ENCODE results near the gene MAP4. TPM values are rescaled to one million over a fixed set of nuclear protein-coding genes. Genes with fewer than 3 reads are reported as not detected.

The MAP4 gene
- polyA plus RNA-seq, 2 of the 4 experiments (the other 2 are of a cell fraction), result 77.7 to 98.5 TPM

DNA sequence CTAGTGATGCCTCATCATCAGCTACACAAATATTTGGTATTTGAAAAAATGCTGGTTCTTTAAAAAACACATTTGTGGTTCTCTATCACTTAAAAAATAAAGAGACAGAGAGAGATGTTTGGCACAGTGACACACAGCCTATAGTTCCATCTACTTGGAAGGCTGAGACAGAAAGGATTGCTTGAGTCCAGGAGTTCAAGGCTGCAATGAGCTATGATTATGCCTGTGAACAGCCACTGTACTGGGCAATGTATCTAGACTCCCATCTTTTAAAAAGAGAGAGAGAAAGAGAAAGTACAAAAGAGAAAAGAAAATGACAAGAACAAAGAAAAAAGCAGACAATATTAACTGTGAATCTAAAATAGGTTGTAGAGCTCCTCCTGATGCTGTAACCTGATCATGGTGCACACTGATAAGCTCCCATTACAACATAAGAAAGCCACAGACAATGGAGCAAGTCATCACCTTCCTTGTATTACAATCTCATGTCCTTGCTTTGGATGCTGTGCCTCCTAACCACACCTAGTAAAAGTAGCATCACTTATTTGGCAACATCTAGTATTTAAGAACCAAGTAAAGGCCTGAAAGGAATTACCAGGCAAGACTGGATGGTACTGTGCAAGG, 31.7 kb upstream of the MAP4 start:
- ATAC-seq (peak in 1 of 2 experiments; percentile 50; a peak in 2 of 6 replicates), FAIRE-seq (no peak), DNase-seq (ENCODE audit: low read depth in 1 of 2, low spot score in 1 of 2) (no peak)
- Histone ChIP-seq H3K27ac (no peak overlapping the region), H3K4me1 (peaks cover 6% of the 10 kb centered on the region; the same call in 2 of the 3 replicates), H3K4me3 (no peak overlapping the region), H3K4me2 (no peak overlapping the region), H3K9me3 (no peaks in the 10 kb centered on the region)
- POLR2A ChIA-PET, result no interaction called here
- CTCF ChIA-PET, result interaction anchor here (1.3 kb wide), 1 partner anchor 58 kb away, joined by 3 read pairs; no protein-coding TSS in a partner anchor
- no peak for TF ChIP-seq MAZ (IDR thresholded peaks at IDR 0.05; ENCODE audit: borderline replicate concordance, low read depth, low read length)
- TF ChIP-seq NPAS2 (CRISPR knock-in tag; IDR thresholded peaks at IDR 0.05; ENCODE audit: borderline replicate concordance), result no peak
- no peak for TF ChIP-seq FOSB (CRISPR knock-in tag; IDR thresholded peaks at IDR 0.05)
- TF ChIP-seq, protein P1, sequence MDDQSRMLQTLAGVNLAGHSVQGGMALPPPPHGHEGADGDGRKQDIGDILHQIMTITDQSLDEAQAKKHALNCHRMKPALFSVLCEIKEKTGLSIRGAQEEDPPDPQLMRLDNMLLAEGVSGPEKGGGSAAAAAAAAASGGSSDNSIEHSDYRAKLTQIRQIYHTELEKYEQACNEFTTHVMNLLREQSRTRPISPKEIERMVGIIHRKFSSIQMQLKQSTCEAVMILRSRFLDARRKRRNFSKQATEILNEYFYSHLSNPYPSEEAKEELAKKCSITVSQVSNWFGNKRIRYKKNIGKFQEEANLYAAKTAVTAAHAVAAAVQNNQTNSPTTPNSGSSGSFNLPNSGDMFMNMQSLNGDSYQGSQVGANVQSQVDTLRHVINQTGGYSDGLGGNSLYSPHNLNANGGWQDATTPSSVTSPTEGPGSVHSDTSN (IDR thresholded peaks at IDR 0.05), result no peak
- TF ChIP-seq TP53 (CRISPR knock-in tag; IDR thresholded peaks at IDR 0.05), result no peak
- TF ChIP-seq HOXB5 (CRISPR knock-in tag; IDR thresholded peaks at IDR 0.05), result no peak
- TF ChIP-seq ZFP36 (IDR thresholded peaks at IDR 0.05; ENCODE audit: borderline replicate concordance, partially characterized antibody), result no peak
- TF ChIP-seq HDAC2 (IDR thresholded peaks at IDR 0.05), result no peak
- no peak for TF ChIP-seq CEBPB (IDR thresholded peaks at IDR 0.05)
- no peak for TF ChIP-seq CBX8 (IDR thresholded peaks at IDR 0.05)

DNA sequence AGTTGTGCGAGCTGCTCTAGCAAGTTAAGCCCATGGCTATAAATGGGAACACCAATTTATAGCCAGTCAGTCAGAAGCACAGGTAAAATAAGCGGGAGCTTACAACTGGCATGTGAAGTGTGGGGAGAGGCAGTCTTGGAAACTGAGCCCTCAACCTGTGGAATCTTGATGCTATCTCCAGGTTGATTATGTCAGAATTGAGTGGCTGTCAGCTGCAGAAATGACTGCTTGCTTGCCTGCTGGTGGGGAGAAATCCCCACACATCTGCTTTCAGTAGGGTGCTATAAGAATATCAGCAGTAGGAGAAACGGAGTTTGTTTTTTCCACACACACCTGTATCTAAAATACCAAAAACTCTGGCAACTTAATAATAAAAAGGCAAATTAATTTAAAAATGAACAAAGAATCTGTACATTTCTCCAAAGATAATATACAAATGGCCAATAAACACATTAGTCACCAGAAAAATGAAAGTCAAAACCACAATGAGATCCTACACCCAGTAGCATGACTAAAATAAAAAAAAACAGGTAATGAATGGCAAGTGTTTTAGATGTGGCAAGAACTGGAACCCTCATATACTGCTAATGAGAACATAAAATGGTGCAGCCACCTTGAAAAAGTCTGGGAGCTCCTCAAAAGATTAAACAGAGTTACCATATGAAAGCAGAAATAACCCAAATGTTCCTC, 26.0 kb upstream of the MAP4 start:
- Histone ChIP-seq H3K27ac (no peak overlapping the region), H3K4me1 (peaks cover 27% of the 10 kb centered on the region), H3K4me3 (no peak overlapping the region), H3K4me2 (no peak overlapping the region), H3K9me3 (no peaks in the 10 kb centered on the region)
- POLR2A ChIA-PET, result no interaction called here
- TF ChIP-seq ZNF302 (CRISPR knock-in tag; IDR thresholded peaks at IDR 0.05), result no peak
- no peak for TF ChIP-seq EHF (CRISPR knock-in tag; IDR thresholded peaks at IDR 0.05)
- TF ChIP-seq, protein P2, sequence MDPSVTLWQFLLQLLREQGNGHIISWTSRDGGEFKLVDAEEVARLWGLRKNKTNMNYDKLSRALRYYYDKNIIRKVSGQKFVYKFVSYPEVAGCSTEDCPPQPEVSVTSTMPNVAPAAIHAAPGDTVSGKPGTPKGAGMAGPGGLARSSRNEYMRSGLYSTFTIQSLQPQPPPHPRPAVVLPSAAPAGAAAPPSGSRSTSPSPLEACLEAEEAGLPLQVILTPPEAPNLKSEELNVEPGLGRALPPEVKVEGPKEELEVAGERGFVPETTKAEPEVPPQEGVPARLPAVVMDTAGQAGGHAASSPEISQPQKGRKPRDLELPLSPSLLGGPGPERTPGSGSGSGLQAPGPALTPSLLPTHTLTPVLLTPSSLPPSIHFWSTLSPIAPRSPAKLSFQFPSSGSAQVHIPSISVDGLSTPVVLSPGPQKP (IDR thresholded peaks at IDR 0.05; ENCODE audit: low read depth, low read length), result no peak
- no peak for TF ChIP-seq MYC (IDR thresholded peaks at IDR 0.05; ENCODE audit: borderline replicate concordance, low read length)
- WGBS (ENCODE audit: missing lambda C conversion rate), result 93% methylated on average over 3 of the region's 3 CpGs
- FAIRE-seq, result no peak
- CTCF ChIA-PET, result interaction anchor here (0.9 to 1.5 kb wide), 2 partner anchors 42 to 109 kb away, joined by 3 to 4 read pairs; no protein-coding TSS in a partner anchor
- ATAC-seq, result no peak
- no peak for DNase-seq (ENCODE audit: low read depth in 1 of 2, low spot score in 1 of 2)

DNA sequence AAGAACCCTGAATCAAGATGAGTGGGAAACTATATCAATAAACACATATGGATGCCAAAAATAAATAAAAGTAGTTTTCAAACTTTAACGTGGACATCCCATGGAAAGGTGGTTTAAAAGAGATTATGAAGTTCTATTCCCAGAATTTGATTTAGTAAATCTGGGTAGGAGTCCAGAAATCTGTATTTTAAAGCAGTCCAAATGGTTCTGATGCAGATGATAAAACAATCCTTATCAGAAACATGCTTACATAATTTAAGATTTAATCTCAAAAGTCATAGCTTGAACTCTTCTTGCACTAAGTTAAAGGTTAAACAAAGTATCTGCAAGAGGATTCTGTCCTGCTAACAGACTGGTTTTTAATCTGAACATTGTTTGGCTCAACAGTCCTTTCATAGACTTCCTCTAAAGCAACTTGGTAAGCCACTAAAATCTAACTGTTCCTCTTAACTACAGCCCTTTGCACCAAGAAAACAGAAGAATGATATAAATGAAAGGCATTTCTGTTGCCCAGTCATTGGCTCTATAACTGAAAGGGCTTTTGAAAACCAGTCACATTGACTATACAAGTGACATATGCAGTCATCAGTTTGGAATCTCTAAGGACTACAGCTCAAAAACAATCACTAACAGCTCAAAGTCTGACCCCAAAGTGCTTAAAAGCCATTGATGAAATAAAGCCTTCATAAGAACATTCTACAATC, 23.4 kb upstream of the MAP4 start:
- FAIRE-seq, result no peak
- peak overlapping the region; percentile 59 for H3K4me2 ChIP-seq
- peak; percentile 9 to 48 for DNase-seq (ENCODE audit: low read depth in 1 of 2, low spot score in 1 of 2)
- 5% methylated on average over 1 of the region's 1 CpG for WGBS (ENCODE audit: missing lambda C conversion rate)
- H3K27ac ChIP-seq, result peak overlapping the region; percentile 10 to 76; a peak in 5 of 6 replicates
- ChIA-PET POLR2A (interaction anchor here (1.2 kb wide), 1 partner anchor 49 kb away, joined by 4 read pairs; no protein-coding TSS in a partner anchor), CTCF (interaction anchor here (1.0 kb wide), 1 partner anchor 112 kb away, joined by 4 read pairs; no protein-coding TSS in a partner anchor)
- H3K4me3 ChIP-seq, result no peak overlapping the region
- H3K4me1 ChIP-seq, result peaks cover 27% of the 10 kb centered on the region
- peak; percentile 62 to 84; a peak in 5 of 6 replicates for ATAC-seq
- H3K9me3 ChIP-seq, result no peaks in the 10 kb centered on the region
- TF ChIP-seq FOSL2 (IDR thresholded peaks at IDR 0.05) (no peak), FOSL2 (CRISPR knock-in tag; IDR thresholded peaks at IDR 0.05) (0 out of 2 replicates have a peak, but pooled peaks have one; percentile 11), SREBF2 (IDR thresholded peaks at IDR 0.05) (no peak)

Measured in A549 (cell line).